HepG2 (cell line): Measurements from ENCODE around the gene RFTN1. TPM values are rescaled to one million over a fixed set of nuclear protein-coding genes. Genes with fewer than 3 reads are reported as not detected.

ENCODE experiments used
- ATAC-seq: fragments of 200-7000 bp; cut with Tn5 transposase; 3 replicates; pipeline ENCODE4 v1.9.1; 2020; ENCODE audit warnings: mild to moderate bottlenecking, moderate library complexity
- BruUV-seq: library from RNA; stranded (reverse); fragments of 400-500 nt; replicated peaks from 2 replicates; lab custom pipeline; 2021; lab: Mats Ljungman, UMichigan
- CTCF ChIA-PET: fragments of 300-600 bp; formaldehyde crosslinking; extraction: SDS; loops from one replicate; lab custom pipeline; 2021; ENCODE audit warnings: low total read pairs, inconsistent platforms, low intra/inter-chr PET ratio; lab: Yijun Ruan, JAX
- POLR2A ChIA-PET: fragments of 350-600 bp; sonication (Branson Sonifier 250); formaldehyde crosslinking; loops from one replicate; lab custom pipeline; 2020; ENCODE audit warnings: antibody characterized with exemption, inconsistent platforms; lab: Yijun Ruan, JAX
- DNase-seq: peaks from one replicate; pipeline ENCODE4 v3.0.0-alpha.2; 2015; ENCODE audit warnings: low spot score
- FAIRE-seq: peaks from 3 replicates; lab custom pipeline; 2011; peaks lifted over from hg19 to GRCh38; lab: Jason Lieb, UNC
- H2AFZ ChIP-seq: one replicate; pipeline ENCODE4 v1.6.1; 2011; ENCODE audit warnings: low read length, inconsistent platforms
- H3K27ac ChIP-seq: fragments of 300-600 bp; 3 replicates; pipeline ENCODE4 v1.8.0; 2011; ENCODE audit warnings: mixed run types, mild to moderate bottlenecking, mixed read lengths, low read length, inconsistent platforms; ENCODE audit not compliant: insufficient read depth; ENCODE audit errors: extremely low read length
- H3K27me3 ChIP-seq, 2 experiments: fragments of 200-600 bp in 1 of 2; 2 replicates in 1 of 2; 3 replicates in 1 of 2; pipeline versions ENCODE4 v1.6.0 to v1.8.0; 2011; ENCODE audit warnings: low read length in 2 of 2, mild to moderate bottlenecking in 2 of 2, moderate library complexity in 2 of 2, inconsistent platforms in 1 of 2; ENCODE audit not compliant: insufficient read depth in 2 of 2, control insufficient read depth in 1 of 2
- H3K36me3 ChIP-seq, 2 experiments: fragments of 200-600 bp in 1 of 2; replicated peaks in 1 of 2; 2 replicates in 1 of 2; 3 replicates in 1 of 2; pipeline versions ENCODE4 v1.5.1 to v1.8.0; 2011; ENCODE audit warnings: low read length in 2 of 2, inconsistent platforms in 1 of 2; ENCODE audit not compliant: insufficient read depth in 2 of 2, control insufficient read depth in 1 of 2
- H3K4me1 ChIP-seq: 2 replicates; pipeline ENCODE4 v1.5.1; 2012; ENCODE audit warnings: low read length, inconsistent platforms; ENCODE audit not compliant: insufficient read depth
- H3K4me2 ChIP-seq: 2 replicates; pipeline ENCODE4 v1.6.0; 2011; ENCODE audit warnings: low read depth, low read length, inconsistent platforms
- H3K4me3 ChIP-seq, 3 experiments: fragments of 200-600 bp in 1 of 3; sonication (generic), shearing (Covaris generic) in 1 of 3; replicated peaks in 1 of 3; 2 replicates each; pipeline ENCODE4 v1.5.1; 2011 to 2016; ENCODE audit warnings: low read length in 3 of 3, inconsistent platforms in 2 of 3, low read depth in 2 of 3, mild to moderate bottlenecking in 2 of 3, control low read depth in 1 of 3, mixed read lengths in 1 of 3; ENCODE audit not compliant: insufficient read depth in 1 of 3
- H3K79me2 ChIP-seq: one replicate; pipeline ENCODE4 v1.6.1; 2011; ENCODE audit warnings: low read length, inconsistent platforms; ENCODE audit not compliant: insufficient read depth
- H3K9ac ChIP-seq: 2 replicates; pipeline ENCODE4 v1.6.0; 2011; ENCODE audit warnings: mild to moderate bottlenecking, low read depth, low read length, inconsistent platforms; ENCODE audit not compliant: insufficient read depth
- H3K9me3 ChIP-seq: 2 replicates; pipeline ENCODE4 v1.5.1; 2012; ENCODE audit warnings: mild to moderate bottlenecking, low read length
- H4K20me1 ChIP-seq: 2 replicates; pipeline ENCODE4 v1.6.0; 2011; ENCODE audit warnings: inconsistent platforms, mild to moderate bottlenecking, low read length, moderate library complexity; ENCODE audit not compliant: insufficient read depth
- RAD51 ChIP-seq: fragments of 450-650 bp; IDR thresholded peaks from 2 replicates; pipeline ENCODE4 v1.6.1; 2016; ENCODE audit warnings: borderline replicate concordance
- SRSF4 ChIP-seq: fragments of 200-400 bp; formaldehyde crosslinking; IDR thresholded peaks from one replicate; pipeline ENCODE4 v1.6.1; 2018; ENCODE audit warnings: mild to moderate bottlenecking, low read depth, low read length, moderate library complexity; ENCODE audit not compliant: poor library complexity, severe bottlenecking
- TBP ChIP-seq: sonication (generic); formaldehyde crosslinking; IDR thresholded peaks from 2 replicates; pipeline ENCODE4 v1.5.0; 2020; ENCODE audit warnings: missing genetic modification reagents
- ZNF766 ChIP-seq: sonication (generic); formaldehyde crosslinking; IDR thresholded peaks from 2 replicates; pipeline ENCODE4 v1.5.0; 2020; ENCODE audit warnings: missing genetic modification reagents, borderline replicate concordance
- WGBS: methylation state at CpG from one replicate; pipeline ENCODE4 v1.1.6; 2017; ENCODE audit warnings: low lambda C conversion rate; 5-methylcytosine and 5-hydroxymethylcytosine counted together
- in situ Hi-C: cut with HindIII; loops from 2 replicates; pipeline ENCODE4 v1.10.0; 2017; ENCODE audit warnings: low pct_unique_long_range_greater_than_20kb; ENCODE audit not compliant: extremely low pct_ligation_motif_present
- intact Hi-C: fragments of 100-400 bp; cut with micrococcal nuclease; formaldehyde crosslinking; loops from one replicate; pipeline ENCODE4 v1.10.0; 2022; ENCODE audit not compliant: unreplicated experiment
- polyA plus RNA-seq, 8 experiments: library from polyadenylated mRNA; depleted of rRNA in 3 of 8; stranded (reverse) in 7 of 8; unstranded in 1 of 8; fragments of >200 nt; fragmentation: Illumina TruSeq in 4 of 8; extraction: Trizol in 4 of 8; gene quantifications; 2 replicates each; pipeline versions ENCODE4 v1.2.1 to v1.2.3, GENCODE V29; 2011 to 2016; ENCODE audit warnings: low read depth in 4 of 8, missing spikeins in 1 of 8, mixed read lengths in 1 of 8; ENCODE audit not compliant: insufficient read depth in 1 of 8
- total RNA-seq, 5 experiments: library from RNA; depleted of rRNA; stranded (reverse); fragments of >200 nt; fragmentation: Illumina TruSeq; extraction: Trizol; gene quantifications; 2 replicates each; pipeline ENCODE4 v1.2.3, GENCODE V29; 2016; ENCODE audit warnings: low read depth in 1 of 5
- TF ChIP-seq, protein P1 (sequence below): sonication (generic); formaldehyde crosslinking; IDR thresholded peaks from 2 replicates; pipeline ENCODE4 v1.4.0; 2020; ENCODE audit warnings: missing genetic modification reagents

The RFTN1 gene
- total and polyA plus RNA-seq, 2 of the 13 experiments (the other 11 are each of a cell fraction or from before 2014, with no cell fraction given) = not detected

- Histone ChIP-seq H3K27me3 (peaks cover 0 to 29% of the 10 kb centered on the region in 2 experiments; a peak in 2 of 5 replicates), H2AFZ (no peak overlapping the region), H3K36me3 (no peaks in the 10 kb centered on the region), H3K9ac (no peak overlapping the region), H3K9me3 (no peaks in the 10 kb centered on the region), H3K4me1 (no peaks in the 10 kb centered on the region), H3K4me2 (no peak overlapping the region)
- in situ Hi-C loops = no loop called here
- FAIRE-seq = no peak
- DNase-seq = no peak
- WGBS = 26% methylated on average over 4 of the region's 4 CpGs
- no peak for TF ChIP-seq ZNF766
- TF ChIP-seq SRSF4 = no peak
- TF ChIP-seq, all 625 proteins: peak for 0
- no TSS peak for BruUV-seq
- no peak overlapping the region for H3K4me3 ChIP-seq
- H4K20me1 ChIP-seq = no peaks in the 10 kb centered on the region
- ChIA-PET POLR2A (no interaction called here), CTCF (no interaction called here)
- no peak for ATAC-seq
- no peak overlapping the region for H3K27ac ChIP-seq
- intact Hi-C loops = no loop called here
- no peaks in the 10 kb centered on the region for H3K79me2 ChIP-seq
These were observed 61.2 kb downstream of the RFTN1 start for GRCh38 chr3:16452261-16452660.

- Histone ChIP-seq H4K20me1 (no peaks in the 10 kb centered on the region), H3K36me3 (no peaks in the 10 kb centered on the region), H3K27me3 (peaks cover 0 to 21% of the 10 kb centered on the region in 2 experiments; a peak in 2 of 5 replicates), H3K9me3 (no peaks in the 10 kb centered on the region), H2AFZ (no peak overlapping the region), H3K27ac (no peak overlapping the region), H3K4me1 (no peaks in the 10 kb centered on the region), H3K9ac (no peak overlapping the region), H3K4me2 (no peak overlapping the region), H3K4me3 (no peak overlapping the region), H3K79me2 (no peaks in the 10 kb centered on the region)
- in situ Hi-C loops = no loop called here
- BruUV-seq = no TSS peak
- no peak for DNase-seq
- 7% methylated on average over 6 of the region's 6 CpGs for WGBS
- FAIRE-seq = no peak
- intact Hi-C loops = no loop called here
- POLR2A ChIA-PET = no interaction called here
- CTCF ChIA-PET = no interaction called here
- ATAC-seq = no peak
- TF ChIP-seq TBP (CRISPR knock-in tag) = no peak
- TF ChIP-seq, protein P1, sequence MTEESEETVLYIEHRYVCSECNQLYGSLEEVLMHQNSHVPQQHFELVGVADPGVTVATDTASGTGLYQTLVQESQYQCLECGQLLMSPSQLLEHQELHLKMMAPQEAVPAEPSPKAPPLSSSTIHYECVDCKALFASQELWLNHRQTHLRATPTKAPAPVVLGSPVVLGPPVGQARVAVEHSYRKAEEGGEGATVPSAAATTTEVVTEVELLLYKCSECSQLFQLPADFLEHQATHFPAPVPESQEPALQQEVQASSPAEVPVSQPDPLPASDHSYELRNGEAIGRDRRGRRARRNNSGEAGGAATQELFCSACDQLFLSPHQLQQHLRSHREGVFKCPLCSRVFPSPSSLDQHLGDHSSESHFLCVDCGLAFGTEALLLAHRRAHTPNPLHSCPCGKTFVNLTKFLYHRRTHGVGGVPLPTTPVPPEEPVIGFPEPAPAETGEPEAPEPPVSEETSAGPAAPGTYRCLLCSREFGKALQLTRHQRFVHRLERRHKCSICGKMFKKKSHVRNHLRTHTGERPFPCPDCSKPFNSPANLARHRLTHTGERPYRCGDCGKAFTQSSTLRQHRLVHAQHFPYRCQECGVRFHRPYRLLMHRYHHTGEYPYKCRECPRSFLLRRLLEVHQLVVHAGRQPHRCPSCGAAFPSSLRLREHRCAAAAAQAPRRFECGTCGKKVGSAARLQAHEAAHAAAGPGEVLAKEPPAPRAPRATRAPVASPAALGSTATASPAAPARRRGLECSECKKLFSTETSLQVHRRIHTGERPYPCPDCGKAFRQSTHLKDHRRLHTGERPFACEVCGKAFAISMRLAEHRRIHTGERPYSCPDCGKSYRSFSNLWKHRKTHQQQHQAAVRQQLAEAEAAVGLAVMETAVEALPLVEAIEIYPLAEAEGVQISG (CRISPR knock-in tag) = no peak
- no peak for TF ChIP-seq RAD51
These were observed 64.1 kb downstream of the RFTN1 start for GRCh38 chr3:16449369-16449768.
